GM12891 (cell line): ENCODE data around the gene FOSB.

Source experiments
- DNase-seq: peaks from one replicate; pipeline ENCODE4 v3.0.0; 2011; ENCODE audit warnings: low spot score; ENCODE audit not compliant: insufficient read length
- FAIRE-seq: peaks from 2 replicates; lab custom pipeline; 2011; peaks lifted over from hg19 to GRCh38; lab: Jason Lieb, UNC
- PAX5 ChIP-seq: IDR thresholded peaks from 2 replicates; pipeline ENCODE4 v1.6.1; 2011; ENCODE audit warnings: low read length, moderate library complexity, mild to moderate bottlenecking; ENCODE audit not compliant: insufficient read depth, severe bottlenecking
- POLR2A ChIP-seq: IDR thresholded peaks from 2 replicates; pipeline ENCODE4 v1.6.1; 2011; ENCODE audit warnings: low read depth, low read length, control low read depth
- POLR2AphosphoS5 ChIP-seq: IDR thresholded peaks from 2 replicates; pipeline ENCODE4 v1.6.1; 2011; ENCODE audit warnings: low read depth, low read length, control low read depth
- POU2F2 ChIP-seq: IDR thresholded peaks from 2 replicates; pipeline ENCODE4 v1.6.1; 2011; ENCODE audit warnings: low read depth, mild to moderate bottlenecking, control low read depth, low read length, moderate library complexity
- SPI1 ChIP-seq: IDR thresholded peaks from 2 replicates; pipeline ENCODE4 v1.6.1; 2011; ENCODE audit warnings: low read depth, low read length, control low read depth
- TAF1 ChIP-seq: IDR thresholded peaks from 2 replicates; pipeline ENCODE4 v1.6.1; 2011; ENCODE audit warnings: low read depth, low read length, control low read depth

FOSB gene

DNA sequence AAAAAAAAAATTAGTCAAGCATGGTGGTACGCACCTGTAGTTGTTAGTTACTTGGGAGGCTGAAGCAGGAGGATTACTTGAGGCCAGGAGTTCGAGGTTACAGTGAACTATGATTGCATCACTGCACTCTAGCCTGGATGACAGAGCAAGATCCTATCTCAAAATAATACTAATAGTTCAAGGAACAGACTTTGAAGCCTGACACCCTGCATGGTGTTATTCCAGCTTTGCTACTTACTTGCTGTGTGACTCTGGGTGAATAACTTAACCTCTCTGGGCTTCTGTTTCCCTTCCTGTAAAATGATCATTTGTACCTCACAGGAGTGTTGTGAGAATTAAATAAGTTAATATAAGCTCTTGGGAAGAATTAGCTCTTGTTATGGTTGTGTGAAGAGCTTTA is 3.5 kb upstream of the FOSB start:
- no peak for FAIRE-seq
- no peak for DNase-seq
- no peak for TF ChIP-seq PAX5
- no peak for TF ChIP-seq TAF1
- no peak for TF ChIP-seq POU2F2
- no peak for TF ChIP-seq POLR2A
- TF ChIP-seq SPI1 = no peak
- no peak for TF ChIP-seq POLR2AphosphoS5

DNA sequence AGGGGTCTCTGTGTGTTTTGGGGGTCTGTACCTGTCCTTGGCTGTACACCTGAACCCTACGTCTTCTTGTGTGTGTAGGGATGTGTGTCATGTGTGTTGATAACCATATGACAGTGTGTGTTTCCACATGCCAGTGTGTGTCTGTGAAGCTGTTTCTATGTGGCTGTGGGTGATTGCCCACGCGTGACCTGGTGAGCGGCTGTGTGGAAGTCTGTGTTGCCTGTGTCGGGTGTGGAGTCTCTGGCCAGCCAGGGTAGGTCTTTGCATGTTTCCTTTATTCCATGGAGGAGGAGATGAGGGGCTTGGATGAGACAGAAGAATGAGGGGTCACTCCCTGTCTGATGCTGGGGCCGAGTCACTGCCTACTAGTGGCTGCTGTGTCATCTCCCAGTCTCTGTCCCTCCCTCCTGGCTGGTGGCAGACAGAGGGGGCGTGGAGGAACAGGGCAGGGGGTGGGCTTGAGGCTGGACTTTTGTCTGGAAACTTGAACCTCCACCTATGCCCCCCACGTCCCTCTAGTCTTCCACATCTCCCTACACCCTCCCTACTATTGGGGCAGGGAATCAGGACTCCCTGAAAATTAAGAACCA is 2.8 kb upstream of the FOSB start:
- TF ChIP-seq TAF1 (no peak), POLR2AphosphoS5 (no peak), PAX5 (no peak), POU2F2 (no peak), SPI1 (no peak), POLR2A (no peak)
- DNase-seq (no peak), FAIRE-seq (no peak)

DNA sequence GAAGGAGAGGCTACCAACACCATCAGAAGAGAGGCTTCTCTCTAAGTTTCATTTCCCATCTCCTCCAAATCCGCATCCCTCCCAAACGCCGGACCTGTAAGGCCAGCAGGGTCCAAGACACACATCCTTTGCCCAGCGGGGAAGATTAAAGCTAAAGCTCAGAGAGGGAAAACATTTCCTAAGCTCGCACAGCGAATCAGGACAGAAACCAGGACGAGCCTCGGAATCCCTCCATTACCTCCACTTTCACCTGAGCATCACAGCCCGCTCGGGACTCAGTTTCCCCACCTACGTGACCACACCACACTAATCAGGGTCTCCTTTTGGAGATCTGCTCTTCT is 711 bp upstream of the FOSB start:
- DNase-seq (no peak), FAIRE-seq (no peak)

GRCh38 chr19:45468159-45468651 is 409 bp downstream of the FOSB start:
- FAIRE-seq (peak; percentile 5), DNase-seq (no peak)
- TF ChIP-seq SPI1 (no peak), TAF1 (0 out of 2 replicates have a peak, but pooled peaks have one; percentile 2), POLR2A (no peak)

More for the DNA sequence above, 711 bp upstream of the FOSB start:
- TF ChIP-seq POU2F2 = no peak
- TF ChIP-seq SPI1 = no peak
- TF ChIP-seq TAF1 = no peak
- no peak for TF ChIP-seq PAX5

GRCh38 chr19:45468803-45469131 is 971 bp downstream of the FOSB start:
- DNase-seq (no peak), FAIRE-seq (no peak)
- TF ChIP-seq POLR2A = no peak
- TF ChIP-seq TAF1 = 0 out of 2 replicates have a peak, but pooled peaks have one; percentile 12

GRCh38 chr19:45469132-45469944 is 1.5 kb downstream of the FOSB start:
- TF ChIP-seq POLR2AphosphoS5 (no peak), POLR2A (peak; percentile 60)
- DNase-seq (peak; percentile 92), FAIRE-seq (peak; percentile 100)

DNA sequence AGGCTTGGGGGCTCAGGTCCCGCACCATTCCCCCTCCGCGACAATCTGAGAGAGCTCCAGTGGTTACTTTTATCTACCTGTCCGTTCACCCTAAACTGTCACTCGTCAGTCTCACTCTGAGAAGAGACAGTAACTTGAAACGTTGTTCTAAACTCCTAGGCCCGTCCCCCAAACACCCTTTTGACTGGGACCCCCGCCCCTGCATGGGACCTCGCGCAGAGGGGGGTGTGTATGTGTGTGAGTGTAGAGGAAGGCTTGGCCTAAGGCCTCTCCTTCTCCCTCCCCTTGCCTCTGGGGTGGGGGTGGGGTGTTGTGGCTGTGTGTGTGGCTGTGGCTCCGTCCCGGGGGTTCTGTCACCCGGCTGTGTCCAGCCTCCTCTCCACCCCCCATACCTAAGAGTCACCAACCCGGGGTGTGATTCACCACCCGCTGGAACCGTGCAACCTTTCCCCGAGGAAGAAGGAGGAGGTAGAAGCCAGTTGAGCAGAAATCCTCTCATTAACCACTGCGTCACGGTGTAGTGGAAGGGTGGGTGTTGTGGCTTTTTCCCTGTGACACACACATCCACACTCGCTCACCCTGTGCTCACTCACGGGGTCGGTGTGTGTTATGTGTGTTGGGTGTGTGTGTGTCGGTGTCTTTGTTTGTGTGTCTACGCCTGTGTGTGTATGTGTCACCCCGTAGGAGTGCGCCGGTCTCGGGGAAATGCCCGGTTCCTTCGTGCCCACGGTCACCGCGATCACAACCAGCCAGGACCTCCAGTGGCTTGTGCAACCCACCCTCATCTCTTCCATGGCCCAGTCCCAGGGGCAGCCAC is 2.4 kb downstream of the FOSB start:
- DNase-seq (no peak), FAIRE-seq (no peak)
- TF ChIP-seq POU2F2 (0 out of 2 replicates have a peak, but pooled peaks have one; percentile 13), PAX5 (no peak)

DNA sequence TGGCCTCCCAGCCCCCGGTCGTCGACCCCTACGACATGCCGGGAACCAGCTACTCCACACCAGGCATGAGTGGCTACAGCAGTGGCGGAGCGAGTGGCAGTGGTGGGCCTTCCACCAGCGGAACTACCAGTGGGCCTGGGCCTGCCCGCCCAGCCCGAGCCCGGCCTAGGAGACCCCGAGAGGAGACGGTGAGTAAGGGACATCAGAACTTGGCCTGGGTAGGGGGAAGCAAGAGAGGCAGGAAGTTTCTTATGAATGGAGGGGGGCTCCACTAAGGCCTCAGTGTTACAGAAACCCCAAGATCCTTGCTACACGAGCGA is 2.9 kb downstream of the FOSB start:
- no peak for FAIRE-seq
- no peak for DNase-seq
- no peak for TF ChIP-seq TAF1
- no peak for TF ChIP-seq POLR2AphosphoS5
- no peak for TF ChIP-seq SPI1
- no peak for TF ChIP-seq POU2F2
- no peak for TF ChIP-seq PAX5
- TF ChIP-seq POLR2A = no peak

DNA sequence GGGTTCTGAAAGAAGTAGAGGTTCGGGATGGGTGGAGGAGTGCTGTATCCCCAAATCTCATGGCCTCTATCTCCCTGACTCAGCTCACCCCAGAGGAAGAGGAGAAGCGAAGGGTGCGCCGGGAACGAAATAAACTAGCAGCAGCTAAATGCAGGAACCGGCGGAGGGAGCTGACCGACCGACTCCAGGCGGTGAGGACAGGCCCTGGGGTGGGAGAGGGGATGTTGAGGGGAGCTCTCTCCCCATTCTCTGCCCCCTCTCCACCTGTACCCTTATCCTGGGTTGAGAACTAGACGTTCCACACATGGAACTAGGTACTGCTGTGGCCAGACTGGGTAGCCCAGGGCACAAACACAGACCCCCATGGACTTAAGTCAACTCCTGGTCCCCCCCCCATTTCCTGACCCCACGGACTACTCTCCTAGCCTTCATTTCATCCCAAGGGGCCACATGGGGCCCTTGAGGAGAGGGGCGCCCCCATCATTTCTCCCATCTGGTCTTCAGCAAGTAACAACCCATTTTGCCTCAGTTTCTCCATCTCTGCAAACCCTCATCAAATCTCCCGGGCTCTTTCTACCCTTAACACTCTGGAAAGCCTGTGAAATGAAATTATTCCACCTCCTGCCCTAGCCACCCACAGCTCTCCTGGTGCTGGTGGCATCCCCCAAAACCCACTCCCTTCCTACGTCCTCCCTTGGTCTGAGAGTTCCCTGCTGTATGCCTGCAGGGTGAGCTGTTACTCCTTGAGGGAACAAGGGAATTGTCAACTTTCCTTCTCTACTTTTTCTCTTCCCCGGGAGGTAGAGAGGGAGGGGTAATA is 3.5 kb downstream of the FOSB start:
- DNase-seq (no peak), FAIRE-seq (no peak)
- TF ChIP-seq PAX5 (no peak), POLR2AphosphoS5 (no peak), POLR2A (no peak), SPI1 (no peak), TAF1 (no peak), POU2F2 (no peak)

DNA sequence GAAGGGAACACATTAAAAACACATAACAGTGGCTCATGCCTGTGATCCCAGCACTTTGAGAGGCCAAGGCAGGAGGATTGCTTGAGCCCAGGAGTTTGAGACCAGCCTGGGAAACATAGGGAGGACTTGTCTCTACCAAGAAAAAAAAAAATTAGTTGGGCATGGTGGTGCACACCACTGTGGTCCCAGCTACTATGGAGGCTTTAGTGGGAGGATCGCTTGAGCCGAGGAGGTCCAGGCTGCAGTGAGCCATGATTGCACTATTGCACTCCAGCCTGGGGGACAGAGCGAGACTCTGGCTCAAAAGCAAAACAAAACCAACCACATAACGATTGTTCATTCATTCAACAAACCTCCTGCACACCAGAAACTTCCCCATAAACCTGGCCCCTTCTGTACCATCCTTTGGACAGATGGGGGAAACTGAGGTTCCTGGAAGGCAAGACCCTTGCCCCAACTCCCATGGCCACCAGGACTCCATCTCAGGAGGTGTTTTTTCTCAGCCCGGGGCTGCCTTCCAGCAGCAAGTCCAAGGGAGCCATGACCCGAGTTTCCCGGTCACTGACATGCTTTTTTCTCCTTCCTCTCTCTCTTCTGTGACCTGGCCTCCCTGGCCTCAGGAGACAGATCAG is 4.3 kb downstream of the FOSB start:
- FAIRE-seq (no peak), DNase-seq (no peak)
- TF ChIP-seq PAX5 (no peak), POLR2AphosphoS5 (no peak)
